ENCODE data around the gene PCED1A.

Gene PCED1A

GRCh38 chr20:2800521-2801285, 39.8 kb downstream of the PCED1A start, which contains the start of gene CPXM1:
Gene CPXM1 (minus strand): TSS chr20:2800627. CDS start chr20:2800572, 55 bp downstream.
- DNase-seq, result no peak

DNA sequence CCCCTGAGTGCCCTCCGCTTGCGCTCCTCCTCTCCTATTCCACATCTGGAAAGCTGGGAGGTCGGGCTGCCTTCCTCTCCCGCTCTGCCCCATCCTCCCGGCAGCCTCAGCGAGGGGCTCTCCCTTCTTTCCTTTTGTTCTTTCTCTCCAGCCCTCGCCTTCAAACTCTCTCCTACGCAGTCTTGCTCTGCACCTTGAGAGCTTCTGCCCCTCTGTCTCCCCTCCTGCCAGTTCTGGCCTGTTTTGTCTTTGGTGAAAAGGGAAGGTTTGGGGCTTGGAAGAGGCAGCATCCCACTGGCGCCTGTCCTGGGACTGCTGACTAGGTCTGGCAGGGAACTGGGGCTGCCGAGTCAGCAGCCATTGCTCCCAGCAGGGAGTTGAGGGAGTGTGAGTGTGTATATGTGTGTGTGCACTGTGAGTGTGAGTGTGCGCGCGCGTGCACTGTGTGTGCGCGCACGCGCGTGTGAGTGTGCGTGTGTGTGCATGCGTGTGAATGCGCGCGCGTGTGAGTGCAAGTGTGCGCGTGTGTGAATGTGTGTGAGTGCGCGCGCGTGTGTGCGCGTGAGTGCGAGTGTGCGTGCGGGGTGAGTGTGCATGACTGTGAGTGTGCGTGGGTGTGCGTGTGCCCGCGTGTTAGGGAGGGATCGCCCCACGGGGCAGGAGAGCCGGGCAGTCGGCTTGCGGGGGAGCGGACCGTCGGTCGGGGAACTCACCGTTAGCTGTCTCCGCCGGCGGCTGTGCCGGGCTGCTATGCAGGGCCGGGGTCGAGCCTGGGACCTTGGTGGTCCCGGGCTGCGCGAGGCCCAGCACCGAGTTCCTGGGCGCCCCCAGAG, 40.6 kb downstream of the PCED1A start:
- DNase-seq, result no peak

- DNase-seq, result no peak
Observed at GRCh38 chr20:2799271-2799670, 41.2 kb downstream of the PCED1A start.

GRCh38 chr20:2798814-2799213, 41.6 kb downstream of the PCED1A start:
- DNase-seq, result no peak

GRCh38 chr20:2798095-2798805, 42.2 kb downstream of the PCED1A start:
- no peak for DNase-seq

- DNase-seq, result no peak
Observed at GRCh38 chr20:2797136-2797983, 43.1 kb downstream of the PCED1A start.

DNA sequence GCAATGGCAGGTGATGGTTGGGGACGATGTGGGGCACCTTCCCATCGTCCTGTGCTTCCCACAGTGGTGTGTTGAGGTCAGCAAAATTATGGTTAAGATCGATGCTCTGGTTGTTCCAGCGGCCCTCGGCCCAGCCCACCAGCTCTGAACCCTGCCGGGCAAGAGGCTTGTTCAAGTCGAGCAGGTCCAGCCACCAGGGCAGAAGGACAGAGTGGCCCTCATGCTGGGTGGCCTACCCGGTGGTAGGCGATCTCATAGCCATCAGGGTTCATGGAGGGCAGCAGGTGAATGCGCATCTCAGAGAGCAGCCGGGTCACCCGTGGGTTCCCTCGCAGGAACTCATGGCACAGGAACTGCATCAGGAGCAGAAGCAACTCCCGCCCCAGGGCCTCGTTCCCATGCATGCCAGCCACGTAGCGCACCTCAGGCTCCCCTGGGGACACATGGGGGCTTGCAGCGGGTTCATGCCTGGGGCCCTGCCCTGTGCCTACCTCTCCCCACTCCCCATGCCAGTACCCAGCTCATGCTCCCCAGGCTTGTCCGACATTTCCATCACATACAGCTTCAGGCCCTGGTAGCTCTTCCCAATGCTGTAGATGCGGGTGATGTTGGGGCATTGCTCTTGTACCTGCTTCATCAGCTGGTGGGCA, 44.3 kb downstream of the PCED1A start:
- DNase-seq, result no peak

GRCh38 chr20:2795451-2795850, 45.0 kb downstream of the PCED1A start:
- DNase-seq, result no peak

- no peak for DNase-seq
Observed at GRCh38 chr20:2794866-2795447, 45.5 kb downstream of the PCED1A start.

DNA sequence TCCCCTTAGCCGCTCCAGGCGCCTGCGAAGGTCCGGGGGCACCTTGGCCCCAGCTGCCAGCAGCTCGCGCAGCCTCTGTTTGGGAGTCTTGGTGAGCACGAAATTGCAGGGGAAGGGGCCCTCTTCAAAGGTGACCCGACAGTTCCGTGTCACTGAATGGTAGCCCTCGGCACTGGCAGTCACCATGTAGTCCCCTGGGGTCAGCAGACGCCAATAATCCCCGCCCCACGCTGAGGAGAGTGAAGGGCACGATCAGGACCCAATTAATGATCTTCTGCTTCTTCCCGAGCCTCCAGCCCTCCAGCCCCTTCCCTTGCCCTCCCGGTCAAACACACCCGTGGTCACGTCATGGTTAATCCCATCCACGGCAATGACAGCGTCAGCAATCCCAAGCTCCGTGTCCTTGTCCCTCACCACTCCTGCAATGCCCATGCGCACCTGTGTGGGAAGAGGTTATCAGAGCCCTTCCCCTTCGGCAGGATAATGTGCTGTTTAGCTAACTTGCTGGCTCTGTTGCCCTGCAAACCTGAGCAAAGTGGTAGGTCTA, 46.2 kb downstream of the PCED1A start:
- DNase-seq, result no peak

GRCh38 chr20:2793471-2793870, 47.0 kb downstream of the PCED1A start:
- no peak for DNase-seq
